ENCODE results near the gene METTL1.
"Not testable (repeated sequence)": the region's sequence is repeated elsewhere in the genome, so short reads cannot be mapped to it uniquely, and the experiment has no call there.

Gene METTL1

DNA sequence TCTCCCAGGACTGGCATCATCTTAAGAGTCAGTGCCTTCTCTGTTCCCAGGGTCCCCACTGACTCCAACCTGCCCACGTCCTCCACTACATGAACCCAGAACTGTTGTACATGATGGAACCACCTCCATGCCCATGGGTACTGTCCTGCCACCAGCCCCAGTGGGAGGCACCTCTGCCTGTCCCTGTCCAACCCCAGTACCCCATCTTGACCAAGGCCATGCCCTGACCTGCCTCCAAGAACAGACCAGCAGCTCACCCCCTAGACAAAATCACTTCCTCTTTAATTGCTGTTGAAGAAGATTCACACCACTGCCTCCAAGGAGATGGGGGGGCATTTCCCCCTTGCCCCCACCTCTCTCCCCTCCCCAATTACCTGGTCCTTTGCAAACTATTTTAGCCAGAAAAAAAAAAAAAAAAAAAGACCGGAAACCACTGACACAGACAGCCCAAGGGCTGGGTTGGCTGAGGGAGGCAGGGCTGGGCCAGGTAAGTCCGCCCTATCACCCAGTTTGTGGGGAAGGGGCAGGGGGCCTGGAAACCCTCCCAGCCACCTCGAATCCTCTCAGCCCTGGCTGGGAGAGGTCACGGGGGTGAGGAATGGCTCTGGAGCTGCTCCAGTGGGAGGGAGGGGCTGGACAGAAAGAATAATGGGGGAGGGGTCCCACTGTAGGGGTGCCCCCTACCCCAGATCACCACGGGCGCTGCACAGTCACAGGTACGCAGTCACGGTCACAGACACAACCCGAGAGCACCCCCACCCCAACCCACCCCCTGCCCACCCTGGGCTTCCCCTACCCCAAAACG, 46.8 kb downstream of the METTL1 start:
- no peak for DNase-seq (ENCODE audit: low read depth in 1 of 2, low spot score in 1 of 2)
- no peak for TF ChIP-seq JUND (IDR thresholded peaks at IDR 0.05; ENCODE audit: low read depth)
- in situ Hi-C loops (cut with HindIII; ENCODE audit: low pct_unique_long_range_greater_than_20kb, low sequenced_read_pairs), result no loop called here

DNA sequence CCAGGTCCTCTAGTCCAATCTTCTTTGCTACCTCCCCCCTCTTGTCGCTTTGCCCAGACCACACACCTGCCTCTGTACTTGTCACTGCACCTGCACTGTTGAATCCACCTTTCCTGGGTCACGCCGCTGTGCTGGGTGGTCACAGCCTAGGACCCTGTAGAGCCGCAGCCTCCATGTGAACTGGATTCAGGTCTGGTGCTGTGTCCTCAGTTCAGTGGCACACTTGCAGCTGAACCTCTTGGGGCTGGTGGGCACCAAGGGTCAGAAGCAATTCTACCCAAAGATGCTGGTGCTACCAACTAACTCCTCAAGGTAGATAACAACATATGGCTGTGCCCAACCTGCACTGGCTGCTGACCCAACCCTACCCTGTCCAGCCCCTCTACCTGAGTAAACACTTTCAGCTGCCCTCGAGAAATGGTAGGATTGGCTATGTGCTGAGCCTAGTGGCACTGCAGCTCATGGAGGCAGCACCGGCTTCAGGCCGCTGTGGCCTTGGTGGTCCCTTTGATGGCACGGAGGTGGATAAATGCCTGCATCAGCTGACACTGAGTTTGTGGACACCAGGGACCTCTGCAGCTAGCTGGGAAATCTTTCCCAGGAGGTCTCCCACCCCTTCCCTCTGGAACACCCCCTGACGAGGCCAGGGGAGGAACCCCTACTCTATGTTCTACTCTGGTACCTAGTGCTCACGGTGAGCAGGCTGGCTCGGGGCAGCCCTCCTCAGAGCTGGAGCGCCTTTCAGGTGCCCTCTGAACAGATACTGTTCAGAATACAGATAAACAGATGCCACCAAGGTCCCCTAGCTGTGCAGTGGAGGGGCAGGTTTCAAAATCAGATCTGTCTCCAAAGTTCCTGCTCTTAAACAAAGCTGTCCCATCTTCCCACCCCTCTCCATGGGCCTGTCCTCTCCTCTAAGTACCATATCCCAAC, 47.6 kb downstream of the METTL1 start:
- no peak for TF ChIP-seq JUND (IDR thresholded peaks at IDR 0.05; ENCODE audit: low read depth)
- no peak for DNase-seq (ENCODE audit: low read depth in 1 of 2, low spot score in 1 of 2)
- in situ Hi-C loops (cut with HindIII; ENCODE audit: low pct_unique_long_range_greater_than_20kb, low sequenced_read_pairs), result no loop called here

- DNase-seq (ENCODE audit: low read depth in 1 of 2, low spot score in 1 of 2), result no peak
- no peak for TF ChIP-seq JUND (IDR thresholded peaks at IDR 0.05; ENCODE audit: low read depth)
- in situ Hi-C loops (cut with HindIII; ENCODE audit: low pct_unique_long_range_greater_than_20kb, low sequenced_read_pairs), result no loop called here
Observed at GRCh38 chr12:57723630-57723962, 48.3 kb downstream of the METTL1 start.

- no peak for DNase-seq (ENCODE audit: low read depth in 1 of 2, low spot score in 1 of 2)
- TF ChIP-seq JUND (IDR thresholded peaks at IDR 0.05; ENCODE audit: low read depth), result no peak
- in situ Hi-C loops (cut with HindIII; ENCODE audit: low pct_unique_long_range_greater_than_20kb, low sequenced_read_pairs), result no loop called here
Observed at GRCh38 chr12:57722716-57723629, 48.9 kb downstream of the METTL1 start.

DNA sequence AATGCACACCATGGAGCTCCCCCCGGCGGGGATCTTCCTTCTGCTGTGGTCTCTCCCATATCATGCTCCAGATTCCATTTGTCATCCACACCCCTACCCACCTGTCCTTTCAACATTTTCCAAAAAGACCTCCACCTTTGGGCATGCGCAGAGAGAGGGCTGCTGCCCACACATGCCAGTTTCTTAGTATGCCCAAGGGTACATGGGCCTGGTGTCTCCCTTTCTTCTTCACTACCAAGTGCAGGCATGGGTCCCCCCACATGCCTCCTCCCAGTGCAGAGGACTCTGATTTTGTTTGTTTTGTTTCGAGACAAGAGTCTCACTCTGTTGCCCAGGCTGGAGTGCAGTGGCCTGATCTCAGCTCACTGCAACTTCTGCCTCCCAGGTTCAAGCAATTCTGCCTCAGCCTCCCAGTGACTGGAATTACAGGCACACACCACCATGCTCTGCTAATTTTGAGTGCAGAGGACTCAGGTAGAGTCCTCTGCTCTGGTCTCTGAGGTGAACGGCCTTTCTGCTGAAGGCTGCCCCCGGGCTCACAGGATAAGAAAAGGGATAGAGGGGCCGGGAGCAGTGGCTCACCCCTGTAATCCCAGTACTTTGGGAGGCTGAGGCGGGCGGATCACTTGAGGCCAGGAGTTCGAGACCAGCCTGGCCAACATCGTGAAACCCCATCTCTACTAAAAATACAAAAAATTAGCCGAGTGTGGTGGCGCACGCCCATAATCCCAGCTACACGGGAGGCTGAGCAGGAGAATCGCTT, 49.9 kb downstream of the METTL1 start:
- in situ Hi-C loops (cut with HindIII; ENCODE audit: low pct_unique_long_range_greater_than_20kb, low sequenced_read_pairs), result not testable (repeated sequence)

GRCh38 chr12:57720606-57721595, 51.0 kb downstream of the METTL1 start:
- no peak for TF ChIP-seq JUND (IDR thresholded peaks at IDR 0.05; ENCODE audit: low read depth)
- in situ Hi-C loops (cut with HindIII; ENCODE audit: low pct_unique_long_range_greater_than_20kb, low sequenced_read_pairs), result no loop called here
- no peak for DNase-seq (ENCODE audit: low read depth in 1 of 2, low spot score in 1 of 2)

More for the DNA sequence above, 49.9 kb downstream of the METTL1 start:
- not testable (repeated sequence) for DNase-seq (ENCODE audit: low read depth in 1 of 2, low spot score in 1 of 2)

DNA sequence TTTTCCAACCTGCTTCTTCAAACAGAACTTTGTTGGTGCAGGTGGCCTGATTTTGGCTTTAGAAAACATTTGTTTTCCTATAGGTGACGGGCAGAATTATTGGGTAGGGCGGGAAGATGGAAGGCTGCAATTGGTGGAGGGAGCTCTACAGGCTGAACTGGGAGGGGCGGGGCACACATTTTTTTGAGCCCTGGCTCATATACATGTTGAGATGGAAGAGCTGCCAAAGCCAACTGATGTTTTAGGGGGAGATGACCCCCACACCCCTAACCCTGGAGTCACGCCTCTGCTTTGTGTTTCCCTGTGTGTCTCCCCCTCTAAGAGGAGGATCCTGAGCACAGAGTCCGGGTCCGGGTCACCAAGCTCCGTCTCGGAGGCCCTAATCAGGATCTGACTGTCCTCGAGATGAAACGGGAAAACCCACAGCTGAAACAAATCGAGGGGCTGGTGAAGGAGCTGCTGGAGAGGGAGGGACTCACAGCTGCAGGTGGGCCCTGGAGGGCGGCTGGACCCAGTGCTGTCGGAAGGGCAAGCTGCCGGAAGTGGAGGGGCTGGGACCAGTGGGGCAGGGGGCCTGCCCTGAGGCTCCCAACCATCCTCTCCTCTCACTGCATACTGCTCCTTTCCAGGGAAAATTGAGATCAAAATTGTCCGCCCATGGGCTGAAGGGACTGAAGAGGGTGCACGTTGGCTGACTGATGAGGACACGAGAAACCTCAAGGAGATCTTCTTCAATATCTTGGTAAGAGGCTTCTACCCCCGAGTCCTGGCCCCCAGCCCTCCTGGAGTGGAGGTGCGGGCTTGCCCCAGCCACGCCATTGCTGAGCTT, 51.9 kb downstream of the METTL1 start:
- DNase-seq (ENCODE audit: low read depth in 1 of 2, low spot score in 1 of 2), result no peak
- in situ Hi-C loops (cut with HindIII; ENCODE audit: low pct_unique_long_range_greater_than_20kb, low sequenced_read_pairs), result no loop called here

DNA sequence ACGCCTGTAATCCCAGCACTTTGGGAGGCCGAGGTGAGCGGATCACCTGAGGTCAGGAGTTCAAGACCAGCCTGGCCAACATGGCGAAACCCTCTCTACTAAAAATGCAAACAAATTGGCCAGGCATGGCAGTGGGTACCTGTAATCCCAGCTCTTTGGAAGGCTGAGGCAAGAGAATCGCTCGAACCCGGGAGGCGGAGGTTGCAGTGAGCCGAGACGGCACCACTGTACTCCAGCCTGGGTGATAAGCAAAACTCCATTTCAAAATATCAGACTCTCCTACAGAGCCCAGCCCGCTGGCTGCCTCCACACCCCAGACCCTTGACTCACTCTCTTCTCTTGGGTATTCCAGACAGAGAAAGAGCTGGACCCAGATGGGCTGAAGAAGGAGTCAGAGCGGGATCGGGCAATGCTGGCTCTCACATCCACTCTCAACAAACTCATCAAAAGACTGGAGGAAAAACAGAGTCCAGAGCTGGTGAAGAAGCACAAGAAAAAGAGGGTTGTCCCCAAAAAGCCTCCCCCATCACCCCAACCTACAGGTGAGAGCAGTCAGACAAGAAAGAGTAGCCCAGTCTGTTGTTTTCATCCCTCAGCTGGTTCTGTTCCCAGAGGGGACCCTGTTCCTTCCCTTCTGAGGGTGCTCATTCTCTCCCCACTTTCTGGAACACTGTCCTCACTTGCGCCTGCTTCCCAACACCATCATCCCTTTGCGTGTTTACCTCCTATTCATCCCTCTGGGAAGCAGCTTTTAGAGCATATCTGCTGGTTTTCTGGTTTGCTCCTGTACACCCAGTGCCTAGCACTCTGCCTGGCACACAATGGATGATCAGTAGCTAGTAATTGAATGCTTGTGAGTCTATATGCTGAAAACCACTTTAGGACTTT, 53.0 kb downstream of the METTL1 start:
- no peak for DNase-seq (ENCODE audit: low read depth in 1 of 2, low spot score in 1 of 2)
- in situ Hi-C loops (cut with HindIII; ENCODE audit: low pct_unique_long_range_greater_than_20kb, low sequenced_read_pairs), result no loop called here
- no peak for TF ChIP-seq JUND (IDR thresholded peaks at IDR 0.05; ENCODE audit: low read depth)

More for the DNA sequence above, 51.9 kb downstream of the METTL1 start:
- TF ChIP-seq JUND (IDR thresholded peaks at IDR 0.05; ENCODE audit: low read depth), result no peak

Measured in T47D (cell line).